NOMO-1 treated with dmso at 0.1 percent for 144 hours (cell line): ENCODE data around the gene RAET1G.

Experiments
- DNase-seq: peaks from one replicate; lab custom pipeline; 2025; ENCODE audit not compliant: unreplicated experiment; lab: John Stamatoyannopoulos, UW

The RAET1G gene

DNA sequence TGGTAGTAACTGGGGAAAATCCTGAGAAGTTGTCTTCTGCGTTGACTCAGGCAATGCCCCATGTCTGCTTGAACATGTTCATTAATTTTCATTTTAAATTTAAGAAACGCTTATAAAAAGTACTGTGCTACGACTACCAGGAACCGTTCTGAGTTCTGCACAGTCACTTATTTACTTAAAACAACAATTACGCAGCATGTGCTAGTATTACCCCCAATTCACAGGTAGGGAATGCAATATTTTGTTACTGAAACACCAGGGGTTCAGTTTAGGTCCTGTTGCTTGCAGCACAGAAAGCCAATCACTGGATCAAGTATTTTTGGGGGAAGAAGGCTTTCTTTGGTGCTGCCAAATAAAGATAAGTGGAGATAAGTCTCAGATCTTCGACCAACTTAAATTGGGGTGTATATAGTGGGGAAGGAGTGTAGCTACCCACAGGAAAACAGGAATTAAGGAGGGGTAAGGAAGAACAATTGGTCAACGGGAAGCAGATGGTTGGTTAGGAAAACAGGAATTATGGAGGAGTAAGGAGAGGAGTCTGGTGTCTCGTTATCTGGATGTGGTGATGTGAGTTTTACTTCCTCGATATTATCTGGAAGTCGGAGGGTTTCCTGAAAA, 53.5 kb downstream of the RAET1G start:
- DNase-seq = no peak

DNA sequence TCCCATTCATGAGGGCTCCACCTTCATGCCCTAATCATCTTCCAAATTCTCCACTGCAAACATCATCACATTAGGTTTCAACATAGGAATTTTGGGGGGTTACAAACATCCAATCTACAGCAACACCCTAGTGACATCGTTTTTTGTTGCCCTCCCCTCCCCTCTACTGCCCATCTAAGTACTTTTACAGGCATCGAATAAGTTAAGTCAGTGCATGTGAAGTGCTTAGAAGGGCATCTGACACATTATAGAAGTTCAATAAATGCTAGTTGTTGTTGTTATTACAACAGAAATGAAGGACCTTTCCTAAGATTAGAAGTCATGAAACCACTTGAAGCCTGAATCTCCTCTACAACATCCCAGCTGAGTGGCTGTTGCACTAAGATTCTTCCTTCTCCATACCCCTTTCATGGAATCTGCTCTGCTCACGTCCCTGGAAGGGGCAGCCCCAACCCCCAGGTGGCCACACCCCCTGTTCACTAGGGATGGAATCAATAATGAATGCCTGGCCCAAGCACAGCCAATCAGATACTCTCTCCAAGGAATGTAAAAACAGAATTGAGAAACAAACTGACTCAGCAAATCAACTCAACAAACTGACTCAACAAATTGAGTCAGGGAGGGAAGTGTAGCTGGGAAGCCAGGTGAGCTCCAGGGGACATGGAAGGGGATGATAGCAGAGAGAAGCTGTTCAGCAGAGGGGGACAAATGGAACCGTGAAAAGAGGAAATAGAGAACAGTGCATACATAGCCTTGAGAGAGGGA, 54.9 kb downstream of the RAET1G start:
- DNase-seq = no peak
